ENCODE data around the gene SMOC1. TPM values are rescaled to one million over a fixed set of nuclear protein-coding genes. Genes with fewer than 3 reads are reported as not detected.

SMOC1 gene
- total RNA-seq, 2 donors from 2014 or later = 14.1 to 18.6 TPM

DNA sequence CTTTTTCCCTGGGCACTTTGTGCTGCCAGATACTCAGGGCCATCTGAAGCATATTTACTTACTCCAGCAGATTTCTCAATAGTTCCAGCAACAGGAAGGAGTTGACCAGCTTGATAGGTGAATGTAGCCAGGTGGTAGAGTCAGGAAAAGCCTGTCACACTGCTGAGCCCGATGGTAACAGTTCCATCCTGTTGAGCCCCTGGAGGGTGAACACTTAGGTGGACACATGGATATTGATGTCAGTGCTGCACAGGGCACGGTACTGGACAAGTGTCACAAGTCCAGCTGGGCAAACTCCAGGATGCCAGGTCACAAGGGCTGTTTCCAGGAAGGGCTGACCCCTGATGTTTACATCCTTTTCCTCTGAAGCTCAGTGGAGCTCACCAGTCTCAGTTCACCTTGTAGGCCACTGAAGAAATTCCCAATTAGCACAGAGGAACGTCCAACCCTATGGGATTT, 2.3 kb upstream of the SMOC1 start:
- H3K4me1 ChIP-seq = peaks cover 0 to 12% of the 10 kb centered on the region in 2 donors
- TF ChIP-seq, protein P1, sequence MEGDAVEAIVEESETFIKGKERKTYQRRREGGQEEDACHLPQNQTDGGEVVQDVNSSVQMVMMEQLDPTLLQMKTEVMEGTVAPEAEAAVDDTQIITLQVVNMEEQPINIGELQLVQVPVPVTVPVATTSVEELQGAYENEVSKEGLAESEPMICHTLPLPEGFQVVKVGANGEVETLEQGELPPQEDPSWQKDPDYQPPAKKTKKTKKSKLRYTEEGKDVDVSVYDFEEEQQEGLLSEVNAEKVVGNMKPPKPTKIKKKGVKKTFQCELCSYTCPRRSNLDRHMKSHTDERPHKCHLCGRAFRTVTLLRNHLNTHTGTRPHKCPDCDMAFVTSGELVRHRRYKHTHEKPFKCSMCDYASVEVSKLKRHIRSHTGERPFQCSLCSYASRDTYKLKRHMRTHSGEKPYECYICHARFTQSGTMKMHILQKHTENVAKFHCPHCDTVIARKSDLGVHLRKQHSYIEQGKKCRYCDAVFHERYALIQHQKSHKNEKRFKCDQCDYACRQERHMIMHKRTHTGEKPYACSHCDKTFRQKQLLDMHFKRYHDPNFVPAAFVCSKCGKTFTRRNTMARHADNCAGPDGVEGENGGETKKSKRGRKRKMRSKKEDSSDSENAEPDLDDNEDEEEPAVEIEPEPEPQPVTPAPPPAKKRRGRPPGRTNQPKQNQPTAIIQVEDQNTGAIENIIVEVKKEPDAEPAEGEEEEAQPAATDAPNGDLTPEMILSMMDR (IDR thresholded peaks at IDR 0.05) = no peak
- no peak for DNase-seq (ENCODE audit: low spot score)
- H3K27me3 ChIP-seq = no peaks in the 10 kb centered on the region
- H3K9me3 ChIP-seq = no peaks in the 10 kb centered on the region
- H3K4me3 ChIP-seq = no peak overlapping the region
- H3K36me3 ChIP-seq = no peaks in the 10 kb centered on the region
- no peak overlapping the region for H3K27ac ChIP-seq

DNA sequence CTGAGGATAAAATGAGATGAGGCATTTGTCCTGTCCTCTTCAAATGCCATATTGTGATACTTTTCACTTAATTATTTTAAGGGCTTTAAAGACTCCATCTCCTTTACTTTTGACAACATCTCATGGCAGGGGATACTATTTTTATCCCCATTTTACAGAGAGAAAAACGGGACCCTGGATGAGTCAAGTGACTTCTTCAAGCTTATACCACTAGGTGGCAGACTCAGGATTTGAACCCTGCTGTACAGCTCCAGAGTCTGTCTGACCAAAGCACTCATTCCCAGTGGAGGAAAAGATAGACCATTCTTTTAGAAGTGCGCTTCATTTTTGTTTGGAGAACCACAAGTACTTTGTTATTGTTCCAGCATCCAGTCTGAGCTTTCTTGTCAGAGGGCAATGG, 1.7 kb upstream of the SMOC1 start:
- no peak overlapping the region for H3K27ac ChIP-seq
- no peak overlapping the region for H3K4me3 ChIP-seq
- H3K9me3 ChIP-seq = no peaks in the 10 kb centered on the region
- H3K27me3 ChIP-seq = no peaks in the 10 kb centered on the region
- TF ChIP-seq, protein P1 (IDR thresholded peaks at IDR 0.05) = peak; percentile 34 to 52
- no peaks in the 10 kb centered on the region for H3K36me3 ChIP-seq
- DNase-seq (ENCODE audit: low spot score) = no peak
- peaks cover 0 to 12% of the 10 kb centered on the region in 2 donors for H3K4me1 ChIP-seq

DNA sequence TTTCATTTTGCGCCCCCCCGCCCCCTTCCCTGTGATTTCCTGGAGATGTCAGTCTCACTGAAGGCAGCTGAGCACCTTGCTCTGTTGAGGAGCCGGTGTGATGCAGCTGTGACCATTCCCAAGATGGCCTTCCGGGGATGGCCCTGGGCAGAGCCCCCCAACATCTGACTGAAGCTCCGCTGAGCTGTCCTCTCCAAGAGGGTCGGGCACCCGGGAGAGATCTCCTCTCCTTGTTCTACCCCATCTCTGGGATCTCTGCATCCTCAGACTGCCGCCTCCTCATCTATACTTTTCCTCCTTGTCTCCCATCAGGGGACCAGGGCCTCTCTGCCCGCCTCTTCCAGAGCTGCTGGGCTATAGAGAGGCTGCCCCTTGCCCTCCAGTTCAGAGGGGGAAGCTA, 965 bp upstream of the SMOC1 start:
- H3K4me3 ChIP-seq = no peak overlapping the region
- no peaks in the 10 kb centered on the region for H3K36me3 ChIP-seq
- no peak overlapping the region for H3K27ac ChIP-seq
- peaks cover 0 to 12% of the 10 kb centered on the region in 2 donors for H3K4me1 ChIP-seq
- no peaks in the 10 kb centered on the region for H3K27me3 ChIP-seq
- no peaks in the 10 kb centered on the region for H3K9me3 ChIP-seq
- no peak for DNase-seq (ENCODE audit: low spot score)
- TF ChIP-seq, protein P1 (IDR thresholded peaks at IDR 0.05) = no peak

DNA sequence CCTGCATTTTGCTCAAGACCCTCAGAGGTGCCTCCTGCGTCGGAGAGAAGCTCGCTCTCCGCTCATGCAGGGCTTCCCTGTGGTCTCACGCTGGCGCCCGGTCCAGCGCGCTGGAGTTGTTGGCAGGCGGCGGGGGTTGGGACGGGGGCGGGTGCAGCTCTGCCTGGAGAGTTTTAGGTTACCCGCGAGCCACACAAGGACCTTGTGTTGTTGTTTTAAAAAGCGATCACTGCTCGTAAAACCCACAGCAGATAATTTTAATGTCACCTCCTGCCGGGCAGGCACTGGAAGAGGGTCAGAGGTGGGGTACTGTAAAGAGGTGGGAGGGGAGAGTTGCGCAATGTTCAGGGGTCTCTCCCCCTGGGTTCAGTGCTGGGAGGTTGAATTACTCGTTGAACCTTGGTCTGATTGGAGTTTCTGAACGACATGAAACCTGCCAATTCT, 850 bp downstream of the SMOC1 start:
- Histone ChIP-seq H3K9me3 (no peaks in the 10 kb centered on the region), H3K27ac (no peak overlapping the region), H3K27me3 (no peaks in the 10 kb centered on the region), H3K4me1 (peaks cover 0 to 12% of the 10 kb centered on the region in 2 donors), H3K36me3 (no peaks in the 10 kb centered on the region), H3K4me3 (peak overlapping the region; percentile 3 to 45)
- TF ChIP-seq, protein P1 (IDR thresholded peaks at IDR 0.05) = no peak
- no peak for DNase-seq (ENCODE audit: low spot score)

DNA sequence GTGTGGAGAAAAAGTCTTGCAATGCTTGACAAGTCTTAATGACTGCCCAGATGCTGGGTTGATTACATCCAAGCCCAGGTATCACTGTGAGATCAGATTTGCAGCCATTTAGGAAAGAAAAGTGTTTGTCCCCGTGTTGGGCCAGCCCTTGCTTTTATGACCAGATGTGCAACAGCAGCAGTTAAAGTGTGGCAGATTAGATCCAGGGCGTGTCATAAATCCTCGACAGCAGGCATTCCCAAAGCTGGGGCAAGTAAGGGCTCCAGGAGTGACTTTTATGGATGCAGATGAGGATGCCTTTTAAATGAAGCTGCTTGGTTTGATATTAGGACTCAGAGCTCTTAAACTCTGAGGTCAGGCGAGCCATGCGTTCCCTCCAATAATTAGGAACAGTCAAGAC, 1.7 kb downstream of the SMOC1 start:
- Histone ChIP-seq H3K4me3 (no peak overlapping the region), H3K9me3 (no peaks in the 10 kb centered on the region), H3K27ac (no peak overlapping the region), H3K4me1 (peaks cover 0 to 12% of the 10 kb centered on the region in 2 donors), H3K36me3 (no peaks in the 10 kb centered on the region), H3K27me3 (no peaks in the 10 kb centered on the region)
- TF ChIP-seq, protein P1 (IDR thresholded peaks at IDR 0.05) = no peak
- DNase-seq (ENCODE audit: low spot score) = no peak
